AG04449 (cell line): ENCODE results near the gene PNPLA7.

Source experiments
- CTCF ChIA-PET: fragments of 350-600 bp; formaldehyde crosslinking; extraction: SDS; loops from one replicate; lab custom pipeline; 2021; ENCODE audit warnings: antibody characterized with exemption; lab: Yijun Ruan, JAX
- POLR2A ChIA-PET: fragments of 400-600, 350-600 bp; formaldehyde crosslinking; extraction: SDS; loops from one replicate; lab custom pipeline; 2020; ENCODE audit warnings: antibody characterized with exemption, inconsistent platforms; lab: Yijun Ruan, JAX
- DNase-seq: peaks from one replicate; pipeline ENCODE4 v3.0.0-alpha.2; 2010; ENCODE audit warnings: low read depth, low spot score
- H3K4me3 ChIP-seq: 2 replicates; pipeline ENCODE4 v1.5.1; 2011; ENCODE audit warnings: low read depth, mild to moderate bottlenecking, control low read depth, low read length
- CTCF ChIP-seq: IDR thresholded peaks from one replicate; pipeline ENCODE4 v1.5.1; 2011; ENCODE audit warnings: mild to moderate bottlenecking, moderate library complexity, low read length, control low read depth, inconsistent platforms; ENCODE audit not compliant: insufficient read depth; ENCODE audit errors: missing control alignments

PNPLA7 gene

GRCh38 chr9:137583347-137583746, 33.1 kb upstream of the PNPLA7 start:
- TF ChIP-seq CTCF, result no peak
- DNase-seq, result no peak
- ChIA-PET POLR2A (no interaction called here), CTCF (no interaction called here)
- no peak overlapping the region for H3K4me3 ChIP-seq

- no peak for TF ChIP-seq CTCF
- POLR2A ChIA-PET, result no interaction called here
- CTCF ChIA-PET, result interaction anchor here (1.3 kb wide), 1 partner anchor 47 kb away, joined by 4 read pairs; no protein-coding TSS in a partner anchor
- no peak for DNase-seq
- no peak overlapping the region for H3K4me3 ChIP-seq
These were observed 32.2 kb upstream of the PNPLA7 start for GRCh38 chr9:137582286-137582860.

- ChIA-PET CTCF (interaction anchor here (1.2 to 5.3 kb wide), 3 partner anchors 8 to 47 kb away, joined by 3 to 91 read pairs (median 4); partner anchors contain the start of gene ZMYND19), POLR2A (no interaction called here)
- H3K4me3 ChIP-seq, result no peak overlapping the region
- TF ChIP-seq CTCF, result no peak
- no peak for DNase-seq
These were observed 31.4 kb upstream of the PNPLA7 start for GRCh38 chr9:137581361-137582285.

GRCh38 chr9:137580954-137581322, 30.7 kb upstream of the PNPLA7 start:
- TF ChIP-seq CTCF, result no peak
- DNase-seq, result no peak
- CTCF ChIA-PET, result interaction anchor here (1.2 to 5.3 kb wide), 2 partner anchors 8 to 28 kb away, joined by 3 to 91 read pairs; partner anchors contain the start of gene ZMYND19
- H3K4me3 ChIP-seq, result no peak overlapping the region
- POLR2A ChIA-PET, result no interaction called here

GRCh38 chr9:137580209-137580953, 30.2 kb upstream of the PNPLA7 start:
- no peak overlapping the region for H3K4me3 ChIP-seq
- POLR2A ChIA-PET, result no interaction called here
- DNase-seq, result no peak
- CTCF ChIA-PET, result interaction anchor here (1.2 to 5.3 kb wide), 8 partner anchors 9 to 120 kb away, joined by 3 to 91 read pairs (median 7); partner anchors contain the start of genes PNPLA7 and ZMYND19
- TF ChIP-seq CTCF, result no peak
